GM18519 (cell line): ENCODE data around the gene CSGALNACT2.

Experiments used
- ATAC-seq: cut with Tn5 transposase; IDR thresholded peaks from one replicate; pipeline ENCODE4 v1.9.1; 2021; ENCODE audit warnings: mild to moderate bottlenecking, moderate library complexity; ENCODE audit not compliant: unreplicated experiment, low FRiP score

The CSGALNACT2 gene

GRCh38 chr10:43199088-43199683 lies 60.9 kb downstream of the CSGALNACT2 start:
- no peak for ATAC-seq

GRCh38 chr10:43199684-43200537 lies 61.7 kb downstream of the CSGALNACT2 start:
- ATAC-seq: no peak

- no peak for ATAC-seq
Observed at GRCh38 chr10:43200538-43201390, 62.5 kb downstream of the CSGALNACT2 start.

GRCh38 chr10:43201545-43202131 lies 63.4 kb downstream of the CSGALNACT2 start:
- no peak for ATAC-seq

GRCh38 chr10:43202224-43202656 lies 64.0 kb downstream of the CSGALNACT2 start:
- ATAC-seq: no peak

- no peak for ATAC-seq
Observed at GRCh38 chr10:43202657-43203447, 64.6 kb downstream of the CSGALNACT2 start.

GRCh38 chr10:43203448-43204041 lies 65.3 kb downstream of the CSGALNACT2 start:
- ATAC-seq: no peak

- ATAC-seq: no peak
Observed at GRCh38 chr10:43204042-43204942, 66.0 kb downstream of the CSGALNACT2 start.

GRCh38 chr10:43204943-43205671 lies 66.9 kb downstream of the CSGALNACT2 start:
- ATAC-seq: peak; percentile 57

GRCh38 chr10:43205681-43206390 lies 67.6 kb downstream of the CSGALNACT2 start:
- no peak for ATAC-seq

GRCh38 chr10:43206391-43207235 lies 68.4 kb downstream of the CSGALNACT2 start:
- ATAC-seq: no peak

- ATAC-seq: no peak
Observed at GRCh38 chr10:43208147-43209073, 70.2 kb downstream of the CSGALNACT2 start.

GRCh38 chr10:43209074-43209455 lies 70.8 kb downstream of the CSGALNACT2 start:
- no peak for ATAC-seq

GRCh38 chr10:43209651-43210141 lies 71.5 kb downstream of the CSGALNACT2 start:
- ATAC-seq: no peak

GRCh38 chr10:43210556-43210955 lies 72.3 kb downstream of the CSGALNACT2 start:
- ATAC-seq: no peak
